Measurements from ENCODE around the gene SEC61G. TPM values are rescaled to one million over a fixed set of nuclear protein-coding genes. Genes with fewer than 3 reads are reported as not detected.

SEC61G gene
- total RNA-seq (2014; rRNA removed; shearing (Covaris generic)): 916 and 1,395 TPM in 2 replicates

DNA sequence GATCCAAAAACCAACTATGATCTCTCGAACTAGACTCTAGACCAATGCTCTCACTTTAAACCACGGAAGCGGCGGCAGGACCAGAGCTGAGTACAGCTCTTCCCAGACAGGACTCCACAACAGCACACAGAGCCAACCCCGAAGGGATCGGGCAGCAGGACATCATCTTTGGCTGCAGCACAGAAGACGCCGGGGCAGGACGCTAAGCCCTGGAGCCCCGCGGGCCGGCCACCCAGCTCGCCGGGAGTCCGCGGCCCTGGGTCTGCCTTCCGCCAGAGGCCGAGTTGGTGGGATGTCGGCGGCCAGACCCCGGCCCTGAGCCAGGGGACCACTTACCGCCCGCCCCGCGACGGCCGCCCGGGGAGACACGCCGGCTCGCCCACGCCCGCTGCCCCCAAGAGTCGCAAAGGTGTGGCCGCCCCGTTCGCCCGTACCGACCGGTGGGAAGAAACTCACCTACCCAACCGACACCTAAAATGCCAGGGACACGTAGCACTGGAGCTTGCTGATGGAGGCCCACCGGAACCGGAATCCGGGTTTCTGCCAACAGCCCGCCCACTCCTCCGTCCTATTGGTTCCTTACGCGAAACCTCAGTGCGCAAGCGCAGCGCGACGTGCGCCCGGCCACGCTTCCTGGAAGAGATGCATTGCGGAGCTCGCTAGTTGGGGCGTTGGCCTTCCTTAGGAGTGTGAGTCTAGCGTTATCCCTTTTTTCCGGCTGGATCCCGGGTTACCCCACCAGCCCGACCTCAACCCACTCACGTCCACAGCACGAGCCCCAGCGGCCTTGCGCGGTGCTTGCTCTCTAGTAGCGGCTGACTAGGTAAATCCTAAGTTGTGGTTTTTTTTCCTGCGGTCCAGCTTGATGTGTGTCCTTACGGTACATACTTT lies at the start of gene SEC61G:
TSS of gene SEC61G (minus strand) at position 510 of the 891 bp plus-strand sequence. CDS start 1,623 bp downstream, outside the sequence.
- DNase-seq (ENCODE audit: low read depth): peak; percentile 97

- DNase-seq (ENCODE audit: low read depth): peak; percentile 42
Measured at GRCh38 chr7:54802841-54803240, 43.8 kb upstream of the SEC61G start.

- DNase-seq (ENCODE audit: low read depth): no peak
Measured at GRCh38 chr7:54802114-54802513, 43.1 kb upstream of the SEC61G start.

DNA sequence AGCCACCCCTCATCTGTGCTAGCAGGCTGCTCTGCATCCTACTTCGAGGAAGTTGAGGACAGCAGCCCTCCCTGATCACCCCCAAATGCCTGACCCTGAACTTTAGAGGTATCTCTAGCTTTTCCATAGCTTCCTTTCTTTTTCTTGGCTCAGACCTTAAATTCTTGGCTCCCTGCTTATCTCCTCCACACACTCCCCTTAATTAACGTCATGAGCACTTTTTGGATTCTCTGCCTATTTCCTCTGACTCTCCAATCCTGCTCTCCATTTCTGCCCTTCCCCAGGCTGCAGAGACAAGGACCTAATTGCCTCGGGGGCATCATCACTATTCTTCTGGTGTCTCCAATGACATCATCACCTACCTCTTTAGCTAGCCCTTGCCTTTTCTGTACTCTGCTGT lies 40.8 kb upstream of the SEC61G start:
- DNase-seq (ENCODE audit: low read depth): peak; percentile 23

DNA sequence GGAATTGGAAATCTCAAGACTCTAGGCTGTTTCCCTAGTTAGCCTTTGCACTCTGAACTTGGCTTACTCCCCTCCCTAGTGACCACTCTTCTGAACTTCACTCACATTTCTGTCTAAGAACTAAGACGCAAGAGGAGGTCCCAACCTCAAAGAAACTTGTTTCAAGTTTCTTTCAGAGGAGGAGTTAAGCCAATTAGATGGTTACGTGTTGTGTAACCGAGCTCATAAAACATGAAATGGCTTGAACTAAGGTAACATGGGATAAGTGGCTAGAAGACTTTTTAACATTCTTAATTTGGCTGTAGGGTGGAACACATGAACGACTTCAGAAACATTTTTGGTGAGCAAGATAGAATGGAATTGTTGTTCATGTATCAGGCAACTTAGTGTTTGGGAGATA lies 39.5 kb upstream of the SEC61G start:
- no peak for DNase-seq (ENCODE audit: low read depth)

DNA sequence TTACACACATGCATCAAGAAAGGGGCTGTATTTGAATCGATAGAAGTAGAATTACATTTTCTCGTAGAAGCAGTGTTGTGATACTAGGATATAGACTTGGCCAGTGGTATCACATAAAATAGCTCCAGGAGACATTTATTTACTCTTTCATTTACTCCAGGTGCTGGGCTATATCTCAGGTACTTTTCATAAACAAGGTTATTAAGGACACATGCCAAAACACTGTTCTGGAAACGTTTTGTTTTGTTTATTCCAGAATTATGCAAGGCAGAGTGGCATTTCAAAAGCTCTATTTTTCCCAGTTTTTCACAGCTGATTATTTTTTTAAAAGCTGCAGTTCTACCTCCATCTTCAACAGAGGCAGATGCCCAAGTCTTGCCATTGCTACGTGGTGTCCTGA lies 37.8 kb upstream of the SEC61G start:
- DNase-seq (ENCODE audit: low read depth): no peak

DNA sequence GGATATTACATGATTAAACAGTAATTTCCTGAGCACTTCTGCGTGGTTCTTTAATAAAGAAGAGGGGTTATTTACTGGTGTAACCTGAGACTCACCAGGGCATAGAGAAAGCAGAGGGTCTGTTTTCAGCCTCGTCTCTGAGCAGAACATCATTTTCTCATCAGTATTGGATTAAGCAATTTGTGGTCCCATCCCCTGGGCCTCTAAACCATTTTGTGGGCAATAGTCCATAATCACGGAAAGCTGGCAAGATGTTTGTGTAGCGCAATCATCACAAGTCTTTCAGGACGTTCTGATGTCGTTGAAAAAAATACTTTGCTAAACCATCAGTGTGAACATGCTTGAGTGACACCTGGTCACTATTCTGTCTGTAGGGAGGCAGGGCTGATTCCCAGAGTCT lies 37.1 kb upstream of the SEC61G start:
- DNase-seq (ENCODE audit: low read depth): no peak

DNA sequence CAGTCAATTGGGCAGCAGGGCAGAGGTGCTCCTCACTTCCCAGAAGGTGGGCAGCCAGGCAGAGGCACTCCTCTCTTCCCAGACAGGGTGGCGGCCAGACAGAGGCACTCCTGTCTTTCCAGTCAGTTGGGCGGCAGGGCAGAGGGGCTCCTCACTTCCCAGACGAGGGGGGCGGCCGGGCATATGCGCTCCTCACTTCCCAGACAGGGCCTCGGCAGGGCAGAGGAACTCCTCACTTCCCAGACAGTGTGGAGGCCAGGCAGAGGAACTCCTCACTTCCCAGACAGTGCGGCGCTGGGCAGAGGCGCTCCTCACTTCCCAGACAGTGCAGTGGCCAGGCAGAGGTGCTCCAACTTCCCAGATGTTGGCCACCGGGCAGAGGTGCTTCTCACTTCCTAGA lies 33.4 kb upstream of the SEC61G start:
- no peak for DNase-seq (ENCODE audit: low read depth)

- DNase-seq (ENCODE audit: low read depth): peak; percentile 86
Measured at GRCh38 chr7:54788664-54789063, 29.7 kb upstream of the SEC61G start.

DNA sequence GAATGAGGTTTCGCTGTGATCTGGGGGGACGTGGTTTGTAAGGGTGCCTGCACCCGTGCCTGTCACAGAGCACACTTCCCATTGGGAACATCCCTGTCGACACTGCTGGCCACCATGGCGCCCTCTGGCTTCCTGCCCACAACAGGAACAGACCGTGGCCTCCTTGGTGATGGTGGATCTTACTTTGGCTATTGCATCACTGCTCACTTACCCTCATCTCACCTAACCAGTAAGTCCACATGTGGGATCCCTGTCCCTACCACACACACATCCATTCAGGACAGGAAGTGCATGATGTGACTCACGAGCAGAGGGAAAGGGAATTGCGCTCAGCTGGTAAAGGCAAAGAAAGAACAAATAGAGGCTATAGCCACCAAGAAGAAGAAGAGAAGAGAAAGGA lies 26.2 kb upstream of the SEC61G start:
- peak; percentile 33 for DNase-seq (ENCODE audit: low read depth)

- DNase-seq (ENCODE audit: low read depth): no peak
Measured at GRCh38 chr7:54783952-54784351, 24.9 kb upstream of the SEC61G start.

- DNase-seq (ENCODE audit: low read depth): no peak
Measured at GRCh38 chr7:54782829-54783228, 23.8 kb upstream of the SEC61G start.

- no peak for DNase-seq (ENCODE audit: low read depth)
Measured at GRCh38 chr7:54782314-54782713, 23.3 kb upstream of the SEC61G start.

GRCh38 chr7:54781134-54781920 lies 22.3 kb upstream of the SEC61G start:
- no peak for DNase-seq (ENCODE audit: low read depth)

- no peak for DNase-seq (ENCODE audit: low read depth)
Measured at GRCh38 chr7:54780490-54780889, 21.5 kb upstream of the SEC61G start.

GRCh38 chr7:54778696-54779540 lies 19.9 kb upstream of the SEC61G start:
- no peak for DNase-seq (ENCODE audit: low read depth)

DNA sequence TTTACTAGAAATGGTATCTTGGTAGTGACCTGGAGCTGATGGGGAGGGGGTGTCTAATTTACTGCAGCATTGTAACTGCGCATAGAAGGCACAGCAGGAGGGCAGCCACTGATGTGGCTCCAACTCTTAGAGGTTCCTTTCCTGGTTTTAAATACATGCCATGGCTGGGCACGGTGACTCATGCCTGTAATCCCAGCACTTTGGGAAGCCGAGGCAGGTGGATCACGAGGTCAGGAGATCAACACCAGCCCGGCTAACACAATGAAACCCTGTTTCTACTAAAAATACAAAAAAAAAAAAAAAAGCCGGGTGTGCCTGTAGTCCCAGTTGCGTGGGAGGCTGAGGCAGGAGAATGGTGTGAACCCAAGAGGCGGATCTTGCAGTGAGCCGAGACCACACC lies 19.2 kb upstream of the SEC61G start:
- DNase-seq (ENCODE audit: low read depth): no peak

GRCh38 chr7:54774785-54775740 lies 16.1 kb upstream of the SEC61G start:
- no peak for DNase-seq (ENCODE audit: low read depth)

- peak; percentile 84 for DNase-seq (ENCODE audit: low read depth)
Measured at GRCh38 chr7:54773472-54774399, 14.7 kb upstream of the SEC61G start.

DNA sequence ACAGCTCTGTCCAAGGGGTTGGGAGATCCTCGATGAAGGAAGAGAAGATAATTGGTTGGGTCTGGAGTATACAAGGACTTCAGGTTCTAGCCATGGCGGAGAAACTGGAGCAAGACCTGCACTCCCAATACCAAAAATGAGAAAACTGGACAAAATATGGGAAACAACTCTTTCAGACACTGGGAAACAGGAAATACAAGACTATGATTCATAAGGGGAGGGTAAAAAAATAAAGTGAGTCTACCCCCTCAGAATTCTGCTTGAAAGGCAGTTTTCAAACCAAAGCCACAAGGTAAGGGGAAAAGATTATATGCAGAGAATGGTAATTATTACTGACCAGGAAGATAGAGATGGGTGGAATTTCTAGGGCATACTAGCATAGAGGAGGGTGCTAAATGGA lies 10.2 kb upstream of the SEC61G start:
- peak; percentile 30 for DNase-seq (ENCODE audit: low read depth)

Data from M059J (cell line).